Non-pigmented ciliary epithelial cell (primary cell): ENCODE results near the gene CKM.

ENCODE experiments used
- DNase-seq: peaks from one replicate; pipeline ENCODE4 v3.0.0-alpha.2; 2010; ENCODE audit warnings: low read depth

Gene CKM

DNA sequence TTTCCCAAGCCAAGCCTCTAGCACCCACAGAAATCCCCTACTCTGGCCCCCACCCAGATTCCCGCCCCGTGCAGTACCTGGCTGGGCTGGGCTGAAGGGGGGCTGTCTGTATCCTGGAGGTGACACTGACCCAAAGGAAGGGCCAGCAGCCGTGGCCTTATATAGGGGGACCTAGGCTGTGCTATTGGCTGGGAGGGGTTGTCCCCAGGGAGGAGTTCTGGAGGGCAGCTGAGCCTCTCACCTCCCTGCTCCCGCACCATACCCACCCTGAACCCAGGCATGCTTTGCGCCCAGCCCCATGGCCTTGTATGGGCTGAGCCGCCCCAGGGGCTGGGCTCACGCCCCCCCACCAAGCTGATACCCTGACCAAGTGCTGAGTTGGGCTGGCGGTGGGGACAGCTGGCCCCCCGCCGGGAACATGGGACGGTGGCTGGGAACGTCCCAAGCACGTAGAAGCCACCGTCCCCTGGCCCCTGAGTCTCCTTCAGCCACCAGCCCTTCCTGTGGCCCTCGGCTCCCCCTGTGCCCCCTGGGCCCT, at the start of gene CKM:
Gene CKM, minus strand, starts transcription at position 132 of the 538 bp plus-strand sequence. CDS start 3,162 bp downstream, outside the sequence.
- DNase-seq = no peak

DNA sequence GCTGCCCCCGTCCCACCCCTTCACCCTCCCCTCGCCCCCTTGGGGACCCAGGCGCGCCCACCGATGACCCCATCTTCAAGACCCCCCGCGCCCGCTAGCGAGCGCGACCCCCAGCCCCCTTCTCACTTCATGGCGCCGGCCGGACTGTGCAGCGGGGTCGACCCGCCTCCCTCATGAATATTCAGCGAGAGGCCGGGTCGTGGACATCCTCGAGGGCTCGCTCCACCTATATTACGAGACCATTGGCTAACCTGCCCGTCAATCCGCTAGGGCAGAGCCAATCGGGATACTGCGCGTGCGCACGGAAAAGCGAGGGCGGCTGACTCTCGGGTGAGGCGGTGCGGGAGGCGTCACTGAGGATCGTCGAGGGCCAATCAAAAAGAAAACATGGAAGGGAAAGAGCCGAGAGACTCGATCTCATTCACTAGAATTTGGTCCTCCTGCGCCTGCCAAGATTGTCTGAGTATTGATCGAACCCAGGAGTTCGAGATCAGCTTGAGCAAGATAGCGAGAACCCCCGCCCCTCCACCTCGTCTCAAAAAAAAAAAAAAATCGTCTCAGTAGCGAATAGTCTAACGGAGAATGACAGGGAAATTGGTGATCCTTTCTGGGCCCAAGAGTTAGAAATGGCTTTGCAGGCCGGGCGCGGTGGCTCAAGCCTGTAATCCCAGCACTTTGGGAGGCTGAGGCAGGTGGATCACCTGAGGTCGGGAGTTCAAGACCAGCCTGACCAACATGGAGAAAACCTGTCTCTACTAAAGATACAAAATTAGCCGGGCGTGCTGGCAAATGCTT, 47.9 kb upstream of the CKM start, which contains the start of gene ERCC2:
Gene ERCC2, minus strand, starts transcription at position 164 of the 795 bp plus-strand sequence. Its CDS starts 33 bp downstream, at position 131.
- DNase-seq = peak; percentile 94

DNA sequence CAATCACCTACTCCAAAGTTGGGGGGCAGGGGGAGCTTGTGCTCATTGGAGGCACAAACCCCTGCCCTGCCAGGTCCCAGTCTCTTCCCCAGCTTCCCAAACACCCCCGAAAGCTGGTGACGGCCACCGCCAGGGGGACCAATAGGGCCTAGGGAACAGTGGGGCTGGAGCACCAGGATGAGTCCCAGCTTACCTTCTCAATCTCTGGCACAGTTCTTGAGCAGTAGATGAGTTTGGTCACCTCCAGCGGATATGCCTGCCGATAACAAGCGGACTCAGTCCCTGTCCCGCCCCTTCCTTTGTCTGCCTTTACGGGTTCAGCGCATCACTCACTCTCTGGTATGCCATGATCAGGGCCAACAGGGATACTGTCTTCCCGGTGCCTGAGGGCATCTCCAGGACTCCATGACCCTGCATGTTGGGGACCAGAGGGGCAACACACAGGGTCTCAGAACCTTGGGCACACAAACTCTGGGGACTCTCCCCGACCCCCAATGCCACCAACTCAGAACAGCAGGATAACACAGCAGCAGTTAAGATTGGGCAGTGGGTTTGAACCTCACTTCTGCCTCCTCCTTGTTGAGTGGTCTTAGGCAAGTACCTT, 46.2 kb upstream of the CKM start:
- no peak for DNase-seq

DNA sequence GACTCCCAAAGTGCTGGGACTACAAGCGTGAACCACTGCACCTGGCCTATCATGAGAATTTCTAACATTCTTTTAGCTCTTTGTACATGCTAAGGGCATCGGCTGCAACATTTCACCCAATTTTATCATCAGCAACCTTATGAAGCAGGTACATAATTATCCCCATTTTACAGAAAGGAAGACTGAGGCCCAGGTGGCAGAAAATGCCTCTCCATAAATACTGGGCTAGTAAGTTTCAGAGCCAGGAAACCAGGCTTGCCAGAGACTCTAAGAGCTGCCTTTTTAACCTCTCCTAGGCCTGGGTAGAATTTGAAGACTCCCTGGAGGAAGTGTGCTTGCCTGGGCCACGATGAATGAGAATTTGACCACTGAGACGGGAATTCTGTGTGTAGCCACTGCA, 45.5 kb upstream of the CKM start:
- no peak for DNase-seq

GRCh38 chr19:45364696-45365095, 42.0 kb upstream of the CKM start:
- no peak for DNase-seq

- no peak for DNase-seq
Observed at GRCh38 chr19:45363861-45364459, 41.3 kb upstream of the CKM start.

- DNase-seq = no peak
Observed at GRCh38 chr19:45362291-45362690, 39.6 kb upstream of the CKM start.

DNA sequence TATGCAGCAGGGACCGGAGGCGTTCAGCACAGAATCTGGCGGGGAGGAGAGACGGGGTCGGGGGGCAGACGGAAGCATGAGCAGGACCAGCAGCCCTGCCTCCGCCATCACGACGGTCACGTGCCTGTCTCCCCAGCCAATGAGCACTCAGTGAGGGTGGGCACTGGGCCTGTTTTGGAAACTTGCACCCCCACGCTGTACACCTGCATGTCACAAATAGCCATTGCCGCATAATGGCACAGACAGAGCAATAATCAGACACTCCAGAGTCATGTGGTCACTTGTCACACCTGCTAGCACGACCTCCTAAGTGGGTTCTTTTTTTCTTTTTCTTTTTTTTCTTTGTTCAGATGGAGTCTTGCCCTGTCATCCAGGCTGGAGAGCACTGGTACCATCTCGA, 38.9 kb upstream of the CKM start:
- DNase-seq = no peak

DNA sequence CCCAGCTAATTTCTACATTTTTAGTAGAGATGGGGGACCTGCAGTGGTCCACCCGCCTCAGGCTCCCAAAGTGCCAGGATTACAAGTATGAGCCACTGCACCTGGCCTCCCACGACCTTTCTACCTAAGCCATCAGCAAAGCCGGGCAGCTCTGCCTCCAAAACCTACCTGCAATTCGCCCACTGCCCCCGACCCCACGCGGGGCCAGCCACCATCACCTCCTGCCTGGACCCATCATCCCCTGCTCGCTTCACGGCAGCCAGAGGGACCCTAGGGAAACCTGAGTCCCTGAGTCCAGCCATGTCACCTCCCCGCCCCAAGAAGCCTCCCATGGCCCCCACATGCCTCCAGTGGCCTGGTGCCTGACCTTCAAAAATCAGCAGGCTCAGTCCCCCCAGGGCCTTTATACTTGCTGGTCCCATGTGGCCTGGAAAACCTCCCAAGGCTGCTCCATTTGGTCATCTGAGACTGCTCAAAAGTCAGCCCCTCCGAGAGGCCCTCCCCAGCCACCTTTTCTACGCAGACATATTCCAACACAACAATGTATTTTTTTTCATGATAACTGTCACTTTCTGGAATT, 35.6 kb upstream of the CKM start:
- no peak for DNase-seq

DNA sequence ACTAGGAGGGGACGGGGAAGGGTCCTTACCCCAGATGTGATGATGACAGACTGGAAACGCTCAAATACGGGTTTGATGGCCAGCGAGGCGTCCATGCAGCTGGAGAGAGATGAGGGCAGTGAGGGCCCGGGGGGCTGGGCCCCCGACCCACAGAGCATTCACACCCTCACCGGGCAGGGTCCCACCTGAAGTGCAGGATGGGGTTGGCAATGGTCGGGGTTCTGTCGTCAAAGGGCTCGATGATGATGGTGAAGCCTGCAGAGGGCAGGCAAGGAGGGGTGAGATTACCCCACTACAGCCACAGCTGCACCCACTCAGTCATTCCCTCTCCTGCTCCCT, 34.7 kb upstream of the CKM start:
- DNase-seq = no peak

- DNase-seq = no peak
Observed at GRCh38 chr19:45356760-45357444, 34.2 kb upstream of the CKM start.

GRCh38 chr19:45355910-45356309, 33.2 kb upstream of the CKM start:
- no peak for DNase-seq

- no peak for DNase-seq
Observed at GRCh38 chr19:45355402-45355801, 32.7 kb upstream of the CKM start.

GRCh38 chr19:45354241-45354842, 31.7 kb upstream of the CKM start:
- DNase-seq = no peak

- DNase-seq = no peak
Observed at GRCh38 chr19:45352914-45353796, 30.5 kb upstream of the CKM start.

DNA sequence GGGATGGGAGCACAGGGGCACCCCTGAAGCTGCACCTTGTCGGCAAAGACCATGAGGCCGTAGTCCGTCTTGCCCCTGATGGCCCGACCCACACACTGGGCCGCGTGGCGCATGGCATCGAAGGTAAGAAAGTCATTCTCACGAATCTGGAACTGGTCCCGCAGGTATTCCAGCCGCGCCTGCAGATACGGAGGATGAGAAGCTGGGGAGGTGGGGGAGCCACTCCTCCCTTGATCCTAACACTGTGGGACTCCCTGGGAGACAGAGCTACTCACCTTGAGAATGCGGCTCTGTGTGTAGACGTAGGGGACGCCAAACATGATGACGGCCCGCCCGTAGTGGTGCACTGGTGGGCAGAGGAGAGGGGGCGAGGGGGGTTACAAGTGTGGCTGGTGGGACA, 29.8 kb upstream of the CKM start:
- DNase-seq = no peak

GRCh38 chr19:45352062-45352461, 29.4 kb upstream of the CKM start:
- no peak for DNase-seq

- no peak for DNase-seq
Observed at GRCh38 chr19:45351401-45351952, 28.8 kb upstream of the CKM start.

- no peak for DNase-seq
Observed at GRCh38 chr19:45350477-45351058, 27.9 kb upstream of the CKM start.

DNA sequence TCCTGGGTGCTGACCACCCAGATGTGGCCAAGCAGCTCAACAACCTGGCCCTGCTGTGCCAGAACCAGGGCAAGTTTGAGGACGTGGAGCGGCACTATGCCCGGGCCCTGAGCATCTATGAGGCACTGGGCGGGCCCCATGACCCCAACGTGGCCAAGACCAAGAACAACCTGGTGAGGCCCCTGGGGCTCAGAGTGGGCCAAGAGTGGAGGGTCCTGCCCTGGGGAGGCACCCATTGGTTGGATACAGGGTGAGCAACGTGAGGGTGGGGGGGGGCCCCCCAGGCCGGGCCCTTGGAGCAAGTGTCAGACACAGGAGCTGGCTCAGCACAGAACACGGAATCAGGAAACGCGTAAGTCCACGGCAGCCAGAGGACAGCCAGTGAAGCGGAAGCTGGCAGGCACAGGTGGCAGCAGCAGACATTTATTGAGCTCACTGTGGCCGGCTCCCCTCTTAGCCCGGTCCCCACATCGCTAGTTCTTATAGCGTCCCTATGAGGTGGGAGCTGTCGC, 26.8 kb upstream of the CKM start:
- no peak for DNase-seq
